ENCODE measurements around the gene ACOT13. TPM values are rescaled to one million over a fixed set of nuclear protein-coding genes. Genes with fewer than 3 reads are reported as not detected.

Gene ACOT13
- total and polyA plus RNA-seq, 2 of the 4 experiments (the other 2 are of a cell fraction), result 3.6 to 25.7 TPM

DNA sequence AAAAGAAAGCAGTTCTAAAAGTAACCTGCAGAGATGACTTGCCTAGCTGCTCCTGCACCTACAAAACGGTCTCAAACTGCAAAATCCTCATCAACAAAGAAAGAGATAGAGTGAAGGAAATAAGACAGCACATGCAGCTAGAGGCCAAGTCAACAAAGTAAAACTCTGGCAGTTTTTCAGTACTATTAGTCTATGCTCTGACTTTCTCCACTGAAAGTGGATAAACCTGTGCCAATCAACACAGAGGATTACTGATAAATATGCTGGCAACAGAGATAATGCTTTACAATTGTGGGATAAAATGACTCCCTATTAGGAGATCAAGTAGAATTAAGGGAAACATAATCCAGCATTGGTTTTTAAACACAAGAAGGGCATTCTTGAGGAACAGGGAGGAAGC lies 34.3 kb upstream of the ACOT13 start:
- Histone ChIP-seq H4K8ac (ENCODE audit: low read depth in 2 of 2, low read length in 2 of 2) (no peak overlapping the region), H4K20me1 (ENCODE audit: insufficient read depth, low read length) (no peaks in the 10 kb centered on the region), H3K27ac (ENCODE audit: insufficient read depth, low read length) (no peak overlapping the region), H2BK20ac (ENCODE audit: low read depth, low read length) (no peak overlapping the region), H2BK120ac (ENCODE audit: low read depth, low read length) (no peak overlapping the region), H2AK9ac (replicated peaks; ENCODE audit: low read depth, low read length, poor library complexity) (no peak overlapping the region), H3K14ac (replicated peaks; ENCODE audit: low read depth, low read length) (no peak overlapping the region), H3K9ac (ENCODE audit: low read depth, low read length) (no peak overlapping the region), H3K4me3 (ENCODE audit: insufficient read depth, low read depth, low read length) (no peak overlapping the region), H2BK15ac (ENCODE audit: low read depth, low read length) (no peak overlapping the region), H3K9me3 (ENCODE audit: control insufficient read depth, insufficient read depth, low read length) (no peaks in the 10 kb centered on the region), H3K9me1 (ENCODE audit: insufficient read depth, low read length) (no peaks in the 10 kb centered on the region), H2AK5ac (ENCODE audit: low read depth, low read length) (no peak overlapping the region), H3K36me3 (ENCODE audit: control insufficient read depth, insufficient read depth, low read length) (no peaks in the 10 kb centered on the region), H4K91ac (ENCODE audit: insufficient read depth, low read depth, low read length) (no peak overlapping the region), H3K4ac (ENCODE audit: low read depth, low read length) (no peak overlapping the region), H4K5ac (ENCODE audit: low read depth, low read length) (no peak overlapping the region), H2BK5ac (ENCODE audit: low read depth, low read length, poor library complexity, severe bottlenecking) (no peak overlapping the region), H3K4me2 (ENCODE audit: low read depth, low read length) (no peak overlapping the region), H3K79me1 (ENCODE audit: low read depth in 1 of 2, low read length in 2 of 2) (no peaks in the 10 kb centered on the region), H3K4me1 (ENCODE audit: control insufficient read depth, insufficient read depth, low read length) (no peaks in the 10 kb centered on the region), H2AFZ (replicated peaks; ENCODE audit: low read length, poor library complexity) (no peak overlapping the region), H3K18ac (ENCODE audit: low read depth, low read length) (no peak overlapping the region), H3K27me3 (ENCODE audit: control insufficient read depth, insufficient read depth, low read length) (peaks cover 1% of the 10 kb centered on the region), H3K23ac (ENCODE audit: low read depth, low read length) (no peak overlapping the region), H3K56ac (ENCODE audit: extremely low read depth, insufficient read depth, low read length) (no peak overlapping the region)
- ChIA-PET POLR2A (ENCODE audit: unreplicated experiment) (no interaction called here), CTCF (no interaction called here)
- TF ChIP-seq RAD21 (IDR thresholded peaks at IDR 0.05; ENCODE audit: low read length) (no peak), MXI1 (IDR thresholded peaks at IDR 0.05; ENCODE audit: borderline replicate concordance, low read depth, low read length) (no peak), FOS (IDR thresholded peaks at IDR 0.05; ENCODE audit: low read depth, low read length) (no peak), POLR2A (IDR thresholded peaks at IDR 0.05; ENCODE audit: low read depth, low read length) (no peak), NFE2L2 (IDR thresholded peaks at IDR 0.05; ENCODE audit: low read depth, low read length) (no peak), BHLHE40 (IDR thresholded peaks at IDR 0.05; ENCODE audit: low read depth, low read length) (no peak), RFX5 (IDR thresholded peaks at IDR 0.05; ENCODE audit: low read depth, low read length) (no peak), MAZ (IDR thresholded peaks at IDR 0.05; ENCODE audit: borderline replicate concordance, low read depth, low read length) (no peak), CHD1 (IDR thresholded peaks at IDR 0.05; ENCODE audit: low read depth, low read length) (no peak), CEBPB (IDR thresholded peaks at IDR 0.05; ENCODE audit: low read depth, low read length) (no peak), MAFK (IDR thresholded peaks at IDR 0.05; ENCODE audit: low read depth, low read length) (no peak), RCOR1 (IDR thresholded peaks at IDR 0.05; ENCODE audit: insufficient replicate concordance, low read length) (no peak), SMC3 (IDR thresholded peaks at IDR 0.05; ENCODE audit: low read depth, low read length) (no peak), ELK1 (IDR thresholded peaks at IDR 0.05; ENCODE audit: borderline replicate concordance, low read depth, low read length) (no peak)
- TF ChIP-seq, protein P1, sequence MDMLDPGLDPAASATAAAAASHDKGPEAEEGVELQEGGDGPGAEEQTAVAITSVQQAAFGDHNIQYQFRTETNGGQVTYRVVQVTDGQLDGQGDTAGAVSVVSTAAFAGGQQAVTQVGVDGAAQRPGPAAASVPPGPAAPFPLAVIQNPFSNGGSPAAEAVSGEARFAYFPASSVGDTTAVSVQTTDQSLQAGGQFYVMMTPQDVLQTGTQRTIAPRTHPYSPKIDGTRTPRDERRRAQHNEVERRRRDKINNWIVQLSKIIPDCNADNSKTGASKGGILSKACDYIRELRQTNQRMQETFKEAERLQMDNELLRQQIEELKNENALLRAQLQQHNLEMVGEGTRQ (IDR thresholded peaks at IDR 0.05; ENCODE audit: low read depth, low read length), result no peak
- TF ChIP-seq, protein P2, sequence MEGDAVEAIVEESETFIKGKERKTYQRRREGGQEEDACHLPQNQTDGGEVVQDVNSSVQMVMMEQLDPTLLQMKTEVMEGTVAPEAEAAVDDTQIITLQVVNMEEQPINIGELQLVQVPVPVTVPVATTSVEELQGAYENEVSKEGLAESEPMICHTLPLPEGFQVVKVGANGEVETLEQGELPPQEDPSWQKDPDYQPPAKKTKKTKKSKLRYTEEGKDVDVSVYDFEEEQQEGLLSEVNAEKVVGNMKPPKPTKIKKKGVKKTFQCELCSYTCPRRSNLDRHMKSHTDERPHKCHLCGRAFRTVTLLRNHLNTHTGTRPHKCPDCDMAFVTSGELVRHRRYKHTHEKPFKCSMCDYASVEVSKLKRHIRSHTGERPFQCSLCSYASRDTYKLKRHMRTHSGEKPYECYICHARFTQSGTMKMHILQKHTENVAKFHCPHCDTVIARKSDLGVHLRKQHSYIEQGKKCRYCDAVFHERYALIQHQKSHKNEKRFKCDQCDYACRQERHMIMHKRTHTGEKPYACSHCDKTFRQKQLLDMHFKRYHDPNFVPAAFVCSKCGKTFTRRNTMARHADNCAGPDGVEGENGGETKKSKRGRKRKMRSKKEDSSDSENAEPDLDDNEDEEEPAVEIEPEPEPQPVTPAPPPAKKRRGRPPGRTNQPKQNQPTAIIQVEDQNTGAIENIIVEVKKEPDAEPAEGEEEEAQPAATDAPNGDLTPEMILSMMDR (conservative IDR thresholded peaks at IDR 0.05; ENCODE audit: low read depth, low read length), result no peak
- DNase-seq (no peak), ATAC-seq (ENCODE audit: low read depth) (no peak)
- WGBS, 2 experiments (ENCODE audit: extremely low coverage in 2 of 2, insufficient read length in 1 of 2), result no CpG with 5 or more reads among the region's 1 CpG
- in situ Hi-C loops (cut with MboI; ENCODE audit: low sequenced_read_pairs), result no loop called here
- no TSS peak for BruUV-seq (replicated peaks)
- intact Hi-C loops (cut with micrococcal nuclease), result no loop called here
- dilution Hi-C loops (cut with HindIII; ENCODE audit: low sequenced_read_pairs, unreplicated experiment), result no loop called here
